GM19467 (cell line): Measurements from ENCODE around the gene HLF.

Source experiments
- ATAC-seq: cut with Tn5 transposase; IDR thresholded peaks from one replicate; pipeline ENCODE4 v1.9.1; 2021; ENCODE audit warnings: mild to moderate bottlenecking, moderate library complexity; ENCODE audit not compliant: unreplicated experiment

Gene HLF

DNA sequence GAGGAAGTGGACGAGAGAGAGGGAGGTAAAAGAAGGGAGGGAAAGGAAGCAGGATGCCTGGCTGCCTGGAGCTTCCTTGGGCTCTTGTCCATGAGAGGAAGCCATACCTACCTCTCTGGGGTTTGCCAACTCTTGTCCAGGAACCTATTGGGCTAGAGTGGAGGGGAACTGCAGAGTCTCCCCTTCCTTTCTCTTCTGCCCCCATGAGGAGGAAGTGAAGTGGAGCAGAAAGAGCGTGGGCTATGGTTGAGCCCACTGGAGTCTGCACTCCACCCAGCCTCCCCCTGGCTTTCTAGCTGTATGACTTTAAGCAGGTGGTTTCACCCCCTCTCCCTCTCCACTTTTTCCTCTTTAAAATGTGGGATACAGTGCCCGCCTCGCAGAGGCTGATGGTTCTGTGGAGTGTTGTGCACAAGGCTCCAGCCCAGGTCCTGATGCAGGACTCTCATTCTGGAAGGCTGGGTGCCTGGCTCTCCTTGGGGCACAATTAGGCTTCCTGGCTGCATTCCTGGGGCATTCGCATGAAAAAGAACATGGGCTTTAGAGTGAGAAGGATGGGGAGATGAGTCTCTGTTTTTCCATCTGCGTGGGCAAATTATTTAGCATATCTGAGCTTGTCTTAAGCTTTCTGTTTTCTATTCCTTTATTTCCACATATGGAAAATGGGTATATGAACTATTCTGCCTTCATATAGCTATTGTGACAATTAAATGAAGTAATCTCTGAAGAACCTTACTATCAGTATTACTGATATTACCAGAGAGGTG lies 40.7 kb downstream of the HLF start:
- no peak for ATAC-seq

- ATAC-seq: no peak
Measured at GRCh38 chr17:55307879-55308278, 43.1 kb downstream of the HLF start.

DNA sequence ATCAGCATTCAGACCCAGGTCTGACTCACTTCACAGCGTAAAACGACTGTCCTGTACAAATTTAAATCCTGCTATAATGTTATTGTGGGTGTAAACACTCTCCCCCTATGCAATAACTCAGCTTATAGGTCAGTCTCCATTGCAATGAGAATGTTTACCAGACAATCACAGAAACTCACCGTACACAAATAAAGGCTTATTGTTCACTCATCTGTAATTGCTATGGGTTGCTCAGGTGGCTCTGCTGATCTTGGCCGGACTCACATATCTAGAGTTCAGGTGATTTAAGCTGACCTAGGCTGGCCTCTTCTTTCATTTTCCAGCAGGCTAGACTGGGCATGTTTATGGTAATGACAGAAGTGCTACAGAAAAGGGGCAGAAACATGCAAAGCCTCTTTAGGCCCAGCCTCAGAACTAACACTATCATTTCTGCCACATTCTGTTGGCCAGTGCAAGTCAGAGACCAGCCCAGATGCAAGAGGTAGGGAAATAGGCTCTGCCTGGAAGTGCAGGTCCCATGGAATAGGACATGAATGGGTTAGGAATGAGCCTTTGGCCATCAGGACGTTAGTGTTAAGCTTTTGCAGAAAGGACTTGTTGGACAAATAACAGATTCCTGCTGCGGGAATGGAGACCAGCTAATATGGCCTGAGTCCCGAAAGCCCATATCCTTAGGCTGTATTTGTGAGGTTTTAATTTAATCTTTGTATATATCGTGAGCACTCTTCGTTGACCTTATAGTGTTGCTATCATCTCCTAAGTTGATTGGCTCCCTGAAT lies 44.0 kb downstream of the HLF start:
- no peak for ATAC-seq

- ATAC-seq: no peak
Measured at GRCh38 chr17:55311767-55312375, 47.1 kb downstream of the HLF start.

DNA sequence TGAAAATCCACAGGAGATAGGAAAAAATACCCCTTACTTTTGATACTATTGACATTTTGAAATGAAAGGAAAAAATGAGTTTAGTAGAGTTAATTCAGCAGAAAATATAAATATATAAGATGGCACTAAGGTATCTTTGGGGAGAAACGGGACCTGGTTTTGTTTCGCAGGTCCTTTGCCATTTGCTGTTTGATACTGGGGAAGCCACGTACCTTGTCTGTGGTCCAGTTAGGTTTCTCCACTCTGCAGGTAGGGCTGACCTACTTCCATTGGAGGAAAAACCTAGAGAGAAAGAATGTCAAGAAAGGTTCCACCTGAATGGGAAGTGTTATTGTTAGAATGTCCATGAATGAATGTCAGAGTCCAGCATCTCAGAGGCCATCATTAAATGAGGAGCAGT lies 48.1 kb downstream of the HLF start:
- no peak for ATAC-seq

- ATAC-seq: no peak
Measured at GRCh38 chr17:55314061-55314783, 49.5 kb downstream of the HLF start.

- ATAC-seq: no peak
Measured at GRCh38 chr17:55314784-55315491, 50.2 kb downstream of the HLF start.

DNA sequence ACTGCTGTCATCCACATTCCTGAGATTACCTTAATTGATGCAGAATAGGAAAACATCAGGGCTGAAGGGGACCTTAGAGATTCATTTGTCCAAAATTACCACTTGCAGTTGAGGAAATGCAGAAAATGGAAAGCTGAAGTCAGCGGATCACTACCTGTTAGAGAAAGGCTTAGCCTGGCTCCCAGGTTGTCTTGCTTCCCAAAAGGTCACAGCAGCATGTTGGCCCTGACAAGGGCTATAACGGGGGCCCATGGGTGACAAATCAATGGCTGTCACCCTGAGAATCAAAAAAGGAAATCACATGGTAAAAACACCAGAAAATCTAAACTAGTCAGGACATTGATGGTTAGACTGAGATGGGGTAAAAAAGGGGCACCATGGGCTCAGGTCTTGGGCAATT lies 51.7 kb downstream of the HLF start:
- no peak for ATAC-seq

DNA sequence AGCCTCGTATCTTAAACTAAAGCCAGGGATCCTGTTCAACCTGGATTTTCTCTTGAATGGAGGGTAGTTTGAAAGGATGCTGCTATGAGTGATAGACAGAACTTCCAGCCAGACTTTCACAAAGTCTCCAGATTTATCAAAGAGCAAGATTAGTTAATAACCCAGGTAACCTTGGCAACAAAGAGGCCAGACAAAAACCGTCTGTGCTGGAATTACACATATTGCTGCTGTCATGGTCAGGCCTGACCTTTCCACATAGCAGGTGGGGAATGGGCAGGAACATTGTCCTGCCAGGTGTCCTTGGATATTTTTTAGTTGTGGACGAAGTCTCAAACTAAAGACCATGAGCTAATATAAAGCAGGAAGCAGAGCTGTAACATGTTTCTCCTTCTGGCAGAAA lies 52.5 kb downstream of the HLF start:
- ATAC-seq: no peak

- no peak for ATAC-seq
Measured at GRCh38 chr17:55318081-55318480, 53.3 kb downstream of the HLF start.

DNA sequence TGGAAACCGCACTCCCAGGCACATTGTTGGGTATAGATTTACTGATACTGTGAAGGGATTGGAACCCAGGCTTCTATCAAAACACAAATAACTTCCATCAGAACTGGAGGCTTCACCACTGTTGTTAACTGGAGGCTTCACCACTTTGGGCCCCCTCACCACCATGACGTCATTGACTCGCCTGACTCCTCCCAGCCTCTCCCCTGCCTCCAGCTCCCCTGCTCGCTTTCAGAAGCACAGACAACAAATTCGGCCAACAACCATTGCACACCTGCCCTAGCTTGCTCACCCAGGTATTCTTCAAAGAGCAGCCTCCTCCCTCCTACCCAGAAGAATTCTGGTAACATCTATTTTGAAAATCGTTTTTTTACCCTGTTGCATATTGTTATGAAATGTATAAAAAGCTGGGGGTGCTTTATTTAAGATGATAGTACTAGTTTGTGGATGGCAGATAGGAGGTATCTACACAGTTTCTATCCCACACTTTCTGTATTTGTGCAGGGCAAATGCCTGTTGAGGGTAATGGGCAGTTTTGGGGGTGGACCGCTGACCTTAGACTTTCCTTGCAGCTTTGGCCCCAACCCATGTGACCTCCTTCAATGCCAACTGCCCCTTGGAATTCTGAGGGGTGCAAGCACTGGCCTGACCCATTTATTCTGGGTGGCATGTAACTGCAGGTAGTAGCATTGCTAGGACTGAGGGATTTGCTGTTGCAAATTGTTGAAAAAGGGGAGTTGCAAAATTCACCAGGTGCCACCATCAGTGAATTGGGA lies 54.1 kb downstream of the HLF start:
- no peak for ATAC-seq

GRCh38 chr17:55319933-55320593 lies 55.3 kb downstream of the HLF start:
- ATAC-seq: no peak

DNA sequence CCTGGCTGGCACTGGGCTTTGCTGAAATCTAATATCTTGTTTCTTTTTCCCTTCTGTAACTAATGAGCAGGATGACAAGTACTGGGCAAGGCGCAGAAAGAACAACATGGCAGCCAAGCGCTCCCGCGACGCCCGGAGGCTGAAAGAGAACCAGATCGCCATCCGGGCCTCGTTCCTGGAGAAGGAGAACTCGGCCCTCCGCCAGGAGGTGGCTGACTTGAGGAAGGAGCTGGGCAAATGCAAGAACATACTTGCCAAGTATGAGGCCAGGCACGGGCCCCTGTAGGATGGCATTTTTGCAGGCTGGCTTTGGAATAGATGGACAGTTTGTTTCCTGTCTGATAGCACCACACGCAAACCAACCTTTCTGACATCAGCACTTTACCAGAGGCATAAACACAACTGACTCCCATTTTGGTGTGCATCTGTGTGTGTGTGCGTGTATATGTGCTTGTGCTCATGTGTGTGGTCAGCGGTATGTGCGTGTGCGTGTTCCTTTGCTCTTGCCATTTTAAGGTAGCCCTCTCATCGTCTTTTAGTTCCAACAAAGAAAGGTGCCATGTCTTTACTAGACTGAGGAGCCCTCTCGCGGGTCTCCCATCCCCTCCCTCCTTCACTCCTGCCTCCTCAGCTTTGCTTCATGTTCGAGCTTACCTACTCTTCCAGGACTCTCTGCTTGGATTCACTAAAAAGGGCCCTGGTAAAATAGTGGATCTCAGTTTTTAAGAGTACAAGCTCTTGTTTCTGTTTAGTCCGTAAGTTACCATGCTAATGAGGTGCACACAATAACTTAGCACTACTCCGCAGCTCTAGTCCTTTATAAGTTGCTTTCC lies 56.0 kb downstream of the HLF start:
- no peak for ATAC-seq

- no peak for ATAC-seq
Measured at GRCh38 chr17:55321427-55322060, 56.8 kb downstream of the HLF start.

GRCh38 chr17:55322453-55322985 lies 57.8 kb downstream of the HLF start:
- ATAC-seq: no peak

DNA sequence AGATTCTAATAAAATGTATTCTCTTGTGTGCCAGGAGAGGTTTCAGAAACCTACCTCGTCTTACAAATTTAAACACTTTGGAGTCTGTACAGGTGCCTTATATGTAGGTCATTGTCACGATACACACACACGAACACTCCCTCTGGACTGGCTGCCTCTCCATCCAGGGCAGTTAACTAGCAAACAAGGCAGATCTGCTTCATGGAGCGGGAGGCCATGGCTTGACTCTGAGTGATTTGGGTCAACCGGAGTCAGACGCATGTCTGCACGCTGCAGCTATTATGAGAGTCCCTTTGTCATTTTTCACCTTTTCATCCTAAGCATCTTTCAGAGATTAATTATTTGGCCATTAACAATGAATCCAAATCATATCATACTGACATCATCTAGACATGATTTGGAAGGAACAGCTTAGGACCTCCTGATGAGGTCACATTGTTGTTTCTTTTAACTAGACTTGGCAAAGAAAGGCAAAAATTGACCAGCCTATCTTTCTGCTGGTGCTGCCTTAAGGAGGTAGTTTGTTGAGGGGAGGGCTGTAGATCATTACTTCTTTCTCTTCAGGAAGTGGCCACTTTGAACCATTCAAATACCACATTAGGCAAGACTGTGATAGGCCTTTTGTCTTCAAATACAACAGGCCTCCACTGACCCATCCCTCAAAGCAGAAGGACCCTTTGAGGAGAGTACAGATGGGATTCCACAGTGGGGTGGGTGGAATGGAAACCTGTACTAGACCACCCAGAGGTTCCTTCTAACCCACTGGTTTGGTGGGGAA lies 58.9 kb downstream of the HLF start:
- ATAC-seq: no peak
